Measurements from ENCODE around the gene DLGAP4.

Gene DLGAP4

DNA sequence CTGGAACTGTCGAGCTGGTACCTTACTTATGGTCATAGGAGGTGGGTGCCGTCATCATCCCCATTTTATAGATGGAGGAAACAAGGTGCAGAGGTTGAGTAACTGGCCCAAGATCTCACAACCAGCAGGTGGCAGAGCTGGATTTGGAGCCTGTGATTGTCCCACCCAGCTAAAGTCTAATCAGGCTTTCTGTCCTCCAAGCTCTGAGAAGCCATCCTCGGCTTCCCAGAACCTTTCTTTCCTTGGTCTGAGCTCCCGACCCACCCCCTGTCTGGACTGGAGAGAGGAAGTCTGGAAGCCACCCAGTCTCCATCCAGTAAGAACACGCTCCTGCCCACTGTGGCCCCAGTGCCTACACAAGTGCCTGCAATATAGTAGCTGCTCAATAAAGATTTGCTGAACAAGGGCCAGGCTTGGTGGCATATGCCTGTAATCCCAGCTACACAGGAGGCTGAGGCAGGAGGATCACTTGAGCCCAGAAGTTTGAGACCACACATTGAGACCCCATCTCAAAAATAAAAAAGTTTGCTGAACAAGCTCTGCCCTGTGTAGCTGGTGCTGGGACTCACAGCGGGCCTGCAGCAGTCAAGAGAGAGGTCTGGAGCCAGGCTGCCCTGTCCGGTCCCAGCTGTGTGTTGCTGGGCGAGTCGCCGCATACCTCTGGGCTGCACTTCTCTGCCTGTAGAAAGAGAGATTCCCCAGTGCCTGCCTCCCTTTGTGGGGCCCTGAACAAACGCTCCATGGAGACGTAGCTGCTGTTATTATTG lies 32.5 kb upstream of the DLGAP4 start:
- no peak for DNase-seq (ENCODE audit: low spot score)
- FAIRE-seq, result no peak

DNA sequence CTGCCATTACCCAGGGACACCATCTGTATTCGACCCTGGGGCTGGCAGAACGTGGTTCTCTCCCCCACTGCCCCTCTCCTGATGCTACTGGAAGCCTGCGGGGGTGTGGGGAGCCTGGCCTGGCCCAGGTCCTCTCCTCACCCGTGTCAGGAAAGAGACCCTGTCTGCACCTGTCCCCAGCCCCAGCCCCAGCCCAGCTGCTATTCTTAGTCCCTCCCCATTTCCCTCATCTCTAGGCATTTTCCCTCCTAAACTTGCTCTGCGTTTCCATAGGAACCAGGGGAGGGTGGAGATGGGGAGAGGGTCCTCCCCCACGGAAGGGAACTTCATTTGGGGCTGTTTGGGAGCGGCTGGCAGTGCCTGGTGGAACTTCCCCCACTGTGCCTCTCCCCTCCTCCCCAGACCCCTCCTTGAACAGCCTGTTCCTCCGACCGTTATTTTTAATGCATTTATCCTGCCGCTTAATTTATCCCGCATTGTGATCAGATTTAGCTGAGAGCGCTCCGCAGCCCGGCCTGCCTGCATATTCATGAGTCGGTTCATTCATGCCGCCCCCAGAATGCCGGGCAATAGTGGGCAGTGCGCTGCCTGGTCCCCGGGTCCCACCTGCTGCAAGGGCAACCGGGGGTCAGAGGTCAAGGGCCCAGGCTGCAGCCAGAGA lies 31.8 kb upstream of the DLGAP4 start:
- no peak for DNase-seq (ENCODE audit: low spot score)
- no peak for FAIRE-seq

DNA sequence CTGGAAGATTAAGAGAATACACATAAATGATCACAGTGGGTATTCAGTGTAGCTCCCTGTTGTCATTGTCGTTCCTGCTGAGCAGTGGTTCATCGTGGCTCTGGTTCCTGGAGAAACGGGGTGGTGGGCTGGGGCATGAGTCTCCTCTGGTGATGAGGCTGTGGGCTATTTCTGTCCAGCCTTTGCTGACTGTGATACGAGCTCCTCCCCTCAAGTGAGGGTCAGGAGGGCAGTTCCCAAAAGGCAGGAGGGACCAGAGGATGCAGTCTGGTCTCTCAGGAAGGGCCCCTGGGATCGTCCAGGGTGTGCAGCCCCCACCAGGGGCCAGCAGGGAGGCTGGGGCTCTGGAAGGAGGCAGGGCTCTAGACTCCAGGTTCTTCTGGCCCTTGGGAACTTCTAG lies 31.1 kb upstream of the DLGAP4 start:
- no peak for FAIRE-seq

DNA sequence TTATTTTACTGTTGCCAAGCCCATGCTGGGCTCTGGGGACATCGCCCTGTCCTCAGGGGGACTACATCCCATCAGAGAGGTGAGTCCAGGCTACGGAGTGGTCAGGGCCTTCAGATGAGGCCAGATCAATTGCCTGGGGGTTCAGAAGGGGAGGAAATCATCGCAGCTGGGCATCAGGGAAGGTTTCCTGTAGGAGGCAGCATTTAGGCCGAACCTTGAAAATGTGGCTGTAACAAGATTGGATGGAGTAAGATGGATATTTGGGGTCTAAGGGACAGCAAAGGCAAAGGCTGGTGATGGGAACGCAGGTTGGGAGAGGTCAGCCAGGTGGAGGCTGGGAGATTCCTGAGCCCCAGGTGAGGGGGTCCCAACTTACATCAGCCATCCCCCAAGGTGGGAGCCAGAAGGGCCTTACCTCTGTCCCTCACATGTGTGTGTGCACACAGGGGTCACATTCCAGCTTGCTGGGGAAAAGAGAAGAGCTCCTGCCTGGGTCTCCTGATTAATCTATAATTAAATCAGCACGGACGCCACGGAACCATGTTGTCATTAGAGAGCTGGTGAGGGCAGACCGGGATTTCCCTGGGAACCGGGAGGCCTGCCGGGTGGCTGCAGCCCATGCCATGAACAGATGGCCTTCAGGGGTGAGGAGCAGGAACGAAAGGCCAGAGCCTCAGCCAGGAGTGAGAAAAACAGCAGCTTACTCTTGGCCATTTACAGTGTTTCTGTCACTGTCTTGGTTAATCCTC lies 30.5 kb upstream of the DLGAP4 start:
- no peak for DNase-seq (ENCODE audit: low spot score)
- no peak for FAIRE-seq

More for the DNA sequence above, 31.1 kb upstream of the DLGAP4 start:
- no peak for DNase-seq (ENCODE audit: low spot score)

DNA sequence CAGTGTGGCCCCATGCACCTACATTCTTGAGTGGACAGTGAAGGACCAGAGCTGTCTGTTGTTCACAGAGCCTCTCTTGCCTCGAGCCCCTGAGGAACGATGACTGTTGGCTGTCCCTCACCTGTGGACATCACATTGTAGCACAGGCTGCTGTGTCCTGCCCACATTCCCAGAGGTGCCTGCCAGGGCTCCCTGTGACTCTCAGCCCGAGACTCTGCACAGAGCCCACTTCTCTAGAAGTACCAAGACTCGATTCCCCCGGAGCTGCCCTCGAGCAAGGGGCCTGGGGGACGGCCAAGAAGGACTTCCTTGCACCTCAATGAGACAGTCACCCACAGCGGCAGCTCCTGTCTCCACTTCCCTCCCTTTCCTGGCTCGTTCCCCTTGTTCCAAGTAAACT lies 28.6 kb upstream of the DLGAP4 start:
- FAIRE-seq, result no peak
- no peak for DNase-seq (ENCODE audit: low spot score)

DNA sequence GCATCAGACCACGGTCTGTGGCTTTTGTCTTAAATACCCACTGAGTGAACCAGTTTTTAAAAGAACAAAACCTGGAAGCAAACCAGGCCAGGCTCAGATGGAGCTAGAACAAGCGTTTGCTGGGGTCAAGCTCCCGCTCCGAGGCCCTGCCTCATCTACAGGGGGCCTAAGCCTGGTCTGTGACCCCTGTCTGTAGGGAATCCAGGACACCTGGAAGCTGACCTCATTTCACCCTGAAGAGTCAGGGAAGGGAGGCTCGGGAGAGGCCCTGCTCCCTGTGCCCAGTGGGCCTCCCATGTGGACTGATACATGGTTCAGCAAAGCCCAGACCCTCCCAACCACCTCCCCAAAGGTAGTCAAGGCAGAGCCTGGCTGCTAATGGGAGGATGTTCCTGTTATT lies 26.8 kb upstream of the DLGAP4 start:
- FAIRE-seq, result no peak

DNA sequence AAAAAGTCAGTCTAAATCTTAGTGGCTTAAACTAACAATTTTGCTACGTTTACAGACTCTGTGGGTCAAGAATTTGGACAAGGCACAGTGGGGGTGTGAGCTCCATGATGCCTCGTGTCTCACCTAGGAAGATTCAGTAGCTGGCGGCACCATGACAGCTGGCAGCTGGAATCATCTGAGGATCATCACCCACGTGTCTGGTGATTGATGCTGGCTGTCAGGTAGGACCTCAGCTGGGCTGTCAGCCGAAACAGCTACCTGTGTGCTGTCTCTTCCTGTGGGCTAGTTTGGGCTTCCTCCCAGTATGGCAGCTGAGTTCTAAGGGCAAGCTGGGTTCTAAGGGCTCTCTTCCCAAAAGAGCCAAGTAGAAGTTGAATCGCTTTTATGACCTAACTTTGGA lies 26.4 kb upstream of the DLGAP4 start:
- FAIRE-seq, result no peak
- no peak for DNase-seq (ENCODE audit: low spot score)

More for the DNA sequence above, 26.8 kb upstream of the DLGAP4 start:
- DNase-seq (ENCODE audit: low spot score), result no peak

DNA sequence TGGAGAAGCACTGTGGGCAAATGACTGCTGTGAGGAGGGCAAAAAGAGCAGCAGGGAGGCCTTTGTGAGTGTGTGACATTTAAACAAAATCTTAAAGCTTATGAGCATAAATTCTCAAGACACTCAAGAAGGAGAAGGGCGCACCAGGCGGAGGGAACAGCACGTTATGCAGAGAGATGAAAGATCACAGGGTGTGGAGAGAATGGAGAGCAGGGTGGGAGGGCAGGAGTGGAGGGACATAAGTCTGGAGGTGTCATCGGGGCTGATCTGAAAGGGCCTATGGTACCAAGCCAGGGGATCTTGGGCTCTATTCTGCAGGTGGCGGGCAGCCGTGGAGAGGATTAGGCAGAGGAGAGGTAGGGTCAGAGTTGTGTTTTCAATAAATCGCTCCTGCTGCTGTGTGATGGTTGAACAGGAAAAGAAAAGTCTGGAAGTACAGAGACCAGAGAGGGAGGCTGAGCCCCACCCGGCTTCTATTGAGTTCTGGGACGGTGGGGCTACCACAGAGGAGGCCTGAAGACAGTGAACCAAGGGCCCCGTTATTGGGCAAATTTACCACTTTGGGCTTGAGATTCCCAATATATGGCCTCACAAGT lies 24.3 kb upstream of the DLGAP4 start:
- DNase-seq (ENCODE audit: low spot score) (no peak), FAIRE-seq (no peak)

DNA sequence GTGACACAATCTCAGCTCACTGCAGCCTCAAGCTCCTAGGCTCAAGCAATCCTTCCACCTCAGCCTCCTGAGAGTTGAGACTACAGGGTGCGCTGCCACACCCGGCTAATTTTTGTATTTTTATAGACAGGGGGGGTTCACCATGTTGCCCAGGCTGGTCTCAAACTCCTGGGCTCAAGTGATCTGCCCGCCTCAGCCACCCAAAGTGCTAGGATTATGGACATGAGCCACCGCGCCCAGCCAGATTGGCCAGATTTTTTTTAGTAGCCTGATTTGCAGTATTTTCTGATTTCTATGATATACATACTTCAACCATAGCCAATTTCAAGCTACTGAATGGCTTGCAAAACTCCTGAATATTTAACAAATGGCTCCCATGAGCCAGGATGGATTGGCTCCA lies 21.4 kb upstream of the DLGAP4 start:
- no peak for FAIRE-seq

DNA sequence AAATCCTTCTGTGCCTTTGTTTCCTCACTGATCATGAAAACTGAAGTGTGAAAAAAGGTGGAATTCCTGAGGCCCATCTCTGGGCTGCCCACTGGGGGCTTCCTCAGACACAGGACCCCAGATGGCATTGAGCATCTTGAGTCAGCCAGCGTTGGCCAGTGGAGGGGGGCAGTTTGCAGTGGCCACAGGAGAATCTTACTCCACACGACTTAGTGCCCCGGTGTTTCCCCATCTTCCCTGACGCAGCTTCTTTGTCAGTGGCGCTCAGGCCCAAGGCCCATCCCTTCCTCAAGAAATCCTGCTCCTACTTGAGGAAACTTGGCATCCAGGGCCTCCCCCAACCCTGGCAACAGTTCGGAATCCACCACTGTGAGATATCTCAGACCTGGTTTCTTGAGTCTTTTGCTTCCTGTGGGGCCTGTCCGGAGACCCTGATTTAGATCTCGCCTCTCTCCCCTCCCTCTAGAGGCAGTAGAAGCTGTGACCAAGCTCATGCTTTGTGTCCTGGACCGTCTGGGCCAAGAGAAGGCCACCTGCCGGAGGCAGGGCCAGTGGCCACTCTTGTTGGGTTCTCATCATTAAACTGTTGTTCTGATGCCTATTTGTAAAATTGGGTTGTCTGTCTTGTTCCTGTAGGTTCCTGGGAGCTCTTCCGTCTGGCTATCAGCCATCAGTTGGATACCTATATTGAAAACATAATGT lies 20.2 kb upstream of the DLGAP4 start:
- no peak for FAIRE-seq
- no peak for DNase-seq (ENCODE audit: low spot score)

More for the DNA sequence above, 21.4 kb upstream of the DLGAP4 start:
- no peak for DNase-seq (ENCODE audit: low spot score)

DNA sequence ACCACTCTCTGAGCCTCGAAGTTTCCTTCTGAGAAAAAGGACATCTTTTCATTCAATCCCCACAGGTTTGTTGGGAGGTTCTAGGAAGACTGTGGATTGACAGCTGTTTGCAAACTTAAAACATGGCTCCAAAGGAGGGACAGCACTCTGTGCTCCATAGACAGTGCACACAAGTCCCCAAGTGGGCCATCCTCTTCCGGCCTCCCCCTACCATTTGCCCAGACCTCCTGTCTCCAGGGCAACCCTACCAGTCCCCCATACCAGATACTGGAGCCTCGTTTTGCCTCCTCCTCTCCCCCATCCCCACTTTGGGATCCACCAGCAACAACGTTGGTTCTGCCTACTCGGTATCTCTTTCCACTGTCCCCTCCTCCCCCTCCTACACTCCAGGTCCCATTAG lies 8.5 kb upstream of the DLGAP4 start:
- FAIRE-seq, result no peak

DNA sequence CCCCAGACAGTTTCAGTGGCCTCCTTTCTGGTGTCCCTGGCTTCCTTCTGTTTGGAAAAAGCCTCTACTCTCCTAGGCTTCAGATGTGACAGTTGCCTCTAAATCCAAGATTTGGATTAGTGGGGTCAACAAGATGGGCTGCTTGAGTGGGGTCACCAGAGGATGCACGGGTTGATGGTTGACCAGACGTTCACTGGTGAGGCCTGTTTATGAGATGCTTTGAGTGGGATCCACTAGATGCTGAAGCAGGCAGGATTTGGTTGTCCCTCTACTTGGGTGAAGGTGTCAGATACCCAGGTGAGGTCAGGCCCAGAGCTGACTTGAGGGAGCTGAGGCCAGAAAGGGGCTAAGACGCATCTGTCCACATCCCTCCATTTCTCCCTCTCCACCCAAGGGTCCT lies 8.1 kb upstream of the DLGAP4 start:
- FAIRE-seq (no peak), DNase-seq (ENCODE audit: low spot score) (no peak)

More for the DNA sequence above, 8.5 kb upstream of the DLGAP4 start:
- DNase-seq (ENCODE audit: low spot score), result no peak

DNA sequence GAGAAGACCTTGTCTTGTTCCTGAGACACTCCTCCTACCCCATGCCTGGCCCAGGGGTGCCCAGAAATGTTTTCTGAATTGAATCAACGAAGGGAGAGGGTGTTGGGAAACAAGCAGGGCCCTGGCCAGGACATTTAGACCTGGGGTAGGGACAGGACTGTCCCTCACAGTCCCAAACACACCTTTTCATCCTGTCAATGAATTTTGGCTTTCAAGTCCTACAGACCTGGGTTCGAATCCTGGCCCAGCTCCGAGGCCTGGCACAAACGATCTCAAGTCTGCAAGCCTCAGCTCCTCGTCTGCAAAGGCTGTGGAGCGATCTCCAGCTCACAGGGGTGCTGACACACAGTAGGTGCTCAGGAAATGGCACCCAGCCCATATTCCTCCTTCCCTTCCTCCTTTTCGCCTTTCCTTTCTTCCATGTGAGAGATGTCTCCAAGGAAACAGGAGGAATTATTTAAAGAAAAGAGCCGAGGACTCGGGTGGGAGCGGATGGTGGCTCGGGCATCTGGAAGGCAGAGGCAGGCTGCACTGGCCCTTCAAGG lies 7.3 kb upstream of the DLGAP4 start:
- FAIRE-seq, result no peak
- DNase-seq (ENCODE audit: low spot score), result no peak

DNA sequence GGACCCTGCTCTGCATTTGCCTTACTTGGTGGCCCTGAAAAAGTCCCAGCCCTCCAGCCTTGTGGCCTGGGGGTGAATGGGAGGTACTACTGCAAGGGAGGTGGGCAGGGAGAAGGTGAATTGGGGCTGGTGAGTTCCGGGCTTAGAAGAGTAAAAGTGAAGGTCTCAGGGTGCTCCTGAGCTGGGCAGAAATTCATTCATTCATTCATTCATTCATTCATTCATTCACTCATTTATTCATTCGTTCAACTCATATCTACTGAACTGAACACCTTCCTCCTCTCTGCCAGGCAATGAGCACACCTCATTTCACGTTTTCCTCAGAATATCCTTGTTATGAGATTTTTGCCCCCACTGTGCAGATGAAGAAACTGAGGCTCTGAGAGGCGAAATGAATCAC lies 6.7 kb upstream of the DLGAP4 start:
- FAIRE-seq, result no peak
- DNase-seq (ENCODE audit: low spot score), result no peak

DNA sequence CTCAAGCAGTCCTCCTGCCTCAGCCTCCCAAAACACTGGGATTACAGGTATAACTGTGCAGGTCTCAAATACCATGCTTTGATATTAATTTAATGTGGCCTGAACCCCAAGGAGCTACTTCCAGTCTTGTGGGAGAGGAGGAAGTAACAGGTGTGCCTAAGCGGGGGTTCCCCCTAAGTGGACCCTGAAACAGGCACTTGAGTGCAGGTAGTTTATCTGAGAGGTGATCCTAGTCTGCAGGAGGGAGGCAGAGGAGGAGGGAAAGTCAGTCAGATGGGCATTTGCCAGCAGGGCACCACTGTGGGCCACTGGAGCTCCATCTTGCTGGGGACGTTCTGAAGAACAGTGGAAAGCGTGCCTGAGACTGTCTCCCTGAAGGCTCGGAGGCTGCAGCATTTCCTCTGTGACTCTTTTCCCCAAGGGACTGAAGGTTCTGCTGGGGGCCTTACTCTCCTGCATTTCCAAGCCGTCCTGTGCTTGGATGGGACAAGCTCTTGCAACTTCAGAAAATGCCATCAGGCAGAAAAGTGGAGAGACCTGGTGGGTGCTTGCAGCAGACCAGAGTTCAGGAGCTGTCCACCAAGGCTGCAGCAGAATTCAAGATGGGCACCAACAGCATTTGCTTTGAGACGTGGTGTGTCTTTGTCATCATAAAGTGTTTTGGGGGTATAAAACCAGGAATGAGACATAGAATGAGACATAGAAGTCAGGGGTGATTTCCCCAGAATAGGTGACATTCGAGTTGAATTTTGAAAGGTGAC lies 4.6 kb upstream of the DLGAP4 start:
- DNase-seq (ENCODE audit: low spot score) (no peak), FAIRE-seq (no peak)

DNA sequence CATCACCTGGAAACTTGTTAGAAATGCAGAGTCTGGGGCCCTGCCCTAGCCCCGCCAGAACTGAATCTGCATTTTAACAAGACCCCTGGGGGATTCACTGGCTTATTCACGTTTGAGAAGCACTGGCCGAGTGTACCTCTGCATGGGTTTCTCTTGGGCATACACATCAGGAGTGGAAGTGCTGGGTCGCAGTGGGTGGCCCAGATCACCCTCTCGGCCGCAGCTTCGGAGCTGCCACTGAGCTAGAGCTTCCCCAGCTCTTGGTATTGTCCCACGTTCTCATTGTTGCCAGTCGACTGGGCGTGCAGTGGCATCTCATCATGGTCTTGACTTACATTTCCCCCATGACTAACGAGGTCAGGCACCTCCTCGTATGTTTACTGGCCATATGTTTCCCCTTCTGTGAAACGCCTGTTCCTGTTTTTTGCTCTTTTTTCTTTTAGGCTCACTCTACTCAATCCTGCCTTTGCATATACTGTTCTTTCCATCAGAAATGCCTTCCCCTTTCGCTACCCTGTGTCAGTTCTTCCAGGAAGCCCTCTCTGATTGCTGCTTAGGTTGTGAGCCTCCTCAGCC lies 3.0 kb upstream of the DLGAP4 start:
- FAIRE-seq (no peak), DNase-seq (ENCODE audit: low spot score) (no peak)

DNA sequence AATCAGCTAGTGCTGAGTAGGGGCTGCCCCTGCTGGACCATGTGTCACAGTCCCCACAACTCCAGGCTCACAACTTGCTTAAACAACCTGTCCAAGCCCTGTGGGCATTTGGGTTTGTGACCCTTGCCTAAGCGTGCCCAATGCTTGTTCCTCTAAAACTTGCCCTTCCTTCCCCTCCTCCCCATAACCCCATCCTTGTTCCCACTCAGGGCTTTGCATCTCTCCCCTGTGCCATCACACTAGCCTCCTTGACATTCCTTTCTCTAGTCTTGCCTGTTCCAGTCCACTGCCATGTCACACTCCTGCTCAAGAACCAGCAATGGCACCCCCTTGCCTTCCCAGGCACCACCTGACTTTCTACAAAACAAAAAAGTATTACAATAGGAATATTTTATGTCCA lies 2.3 kb upstream of the DLGAP4 start:
- FAIRE-seq (no peak), DNase-seq (ENCODE audit: low spot score) (no peak)

DNA sequence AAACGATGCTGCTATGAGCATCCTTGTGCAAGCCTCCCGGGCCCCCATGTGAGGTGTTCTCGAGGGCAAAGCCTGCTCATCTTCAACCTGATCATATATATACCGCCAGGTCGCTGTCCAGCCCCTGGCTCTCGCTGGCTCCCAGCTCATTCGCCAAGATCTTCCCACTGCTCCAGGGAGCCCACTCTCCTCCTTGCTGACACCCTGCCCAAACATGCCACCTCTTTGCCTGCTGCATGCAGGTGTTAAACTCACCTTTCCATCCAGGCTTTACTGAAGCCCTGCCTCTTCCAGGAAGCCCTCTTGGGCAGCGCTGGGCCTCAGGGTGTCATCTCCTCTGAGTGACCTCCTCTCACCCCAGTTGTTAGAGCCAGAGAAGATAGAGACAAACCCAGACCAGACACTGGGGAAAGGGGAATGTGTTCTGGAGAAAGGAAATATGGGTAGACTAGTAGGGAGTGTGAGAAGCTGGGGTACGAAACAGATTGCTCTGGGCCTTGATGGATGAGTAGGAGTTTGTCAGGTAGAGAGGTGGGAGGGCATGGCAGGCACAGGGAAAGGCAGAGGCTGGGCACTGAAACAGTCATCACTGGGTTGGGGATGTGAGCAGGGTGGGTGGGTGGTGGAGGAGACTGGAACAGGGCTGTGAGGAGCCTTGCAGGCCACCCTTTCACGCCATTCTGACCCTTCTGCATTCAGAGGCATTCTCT lies 1.2 kb upstream of the DLGAP4 start:
- no peak for FAIRE-seq

More for the DNA sequence above, 1.2 kb upstream of the DLGAP4 start:
- no peak for DNase-seq (ENCODE audit: low spot score)
